H1 (cell line): ENCODE measurements around the gene UQCC3. TPM values are rescaled to one million over a fixed set of nuclear protein-coding genes. Genes with fewer than 3 reads are reported as not detected.

ENCODE experiments used
- CTCF ChIA-PET: fragments of 300-600 bp; sonication (Branson Sonifier 250); formaldehyde crosslinking; loops from one replicate; lab custom pipeline; 2021; ENCODE audit not compliant: partially characterized antibody; lab: Charles Lee
- POLR2A ChIA-PET: fragments of 300-600 bp; sonication (Branson Sonifier 250); formaldehyde crosslinking; loops from one replicate; lab custom pipeline; 2021; ENCODE audit warnings: inconsistent platforms; ENCODE audit not compliant: partially characterized antibody; lab: Charles Lee
- DNase-seq, 2 experiments: peaks; one replicate each; pipeline versions ENCODE4 v3.0.0 to v3.0.0-alpha.2; 2010 to 2022; ENCODE audit warnings: low spot score in 2 of 2, low read depth in 1 of 2, mixed read lengths in 1 of 2
- FAIRE-seq: peaks from 2 replicates; lab custom pipeline; 2011; peaks lifted over from hg19 to GRCh38; lab: Jason Lieb, UNC
- H2AFZ ChIP-seq: 2 replicates; pipeline ENCODE4 v1.8.1; 2012; ENCODE audit warnings: low read length, inconsistent platforms
- H2AK5ac ChIP-seq: 2 replicates; pipeline ENCODE4 v1.6.1; 2013; ENCODE audit warnings: low read depth, low read length
- H2BK120ac ChIP-seq: replicated peaks from 2 replicates; pipeline ENCODE3; 2013; ENCODE audit warnings: low read depth, low read length, inconsistent platforms
- H2BK12ac ChIP-seq: 2 replicates; pipeline ENCODE4 v1.6.1; 2013; ENCODE audit warnings: low read depth, low read length
- H2BK15ac ChIP-seq: 2 replicates; pipeline ENCODE4 v1.6.1; 2013; ENCODE audit warnings: low read length
- H2BK20ac ChIP-seq: 2 replicates; pipeline ENCODE4 v1.6.1; 2013; ENCODE audit warnings: low read length
- H2BK5ac ChIP-seq: 2 replicates; pipeline ENCODE4 v1.6.1; 2013; ENCODE audit warnings: low read depth, low read length
- H3K14ac ChIP-seq: 2 replicates; pipeline ENCODE4 v1.6.1; 2013; ENCODE audit warnings: inconsistent platforms; ENCODE audit not compliant: insufficient read length
- H3K18ac ChIP-seq: 2 replicates; pipeline ENCODE4 v1.6.1; 2013; ENCODE audit warnings: low read length; ENCODE audit errors: extremely low read depth
- H3K23ac ChIP-seq: 2 replicates; pipeline ENCODE4 v1.6.1; 2013; ENCODE audit warnings: inconsistent platforms; ENCODE audit not compliant: insufficient read length
- H3K23me2 ChIP-seq: 2 replicates; pipeline ENCODE4 v1.6.1; 2013; ENCODE audit warnings: low read depth, low read length
- H3K27ac ChIP-seq: 2 replicates; pipeline ENCODE4 v1.6.1; 2011; ENCODE audit warnings: low read depth, low read length, inconsistent platforms
- H3K27me3 ChIP-seq, 4 experiments: replicated peaks in 1 of 4; 1 replicate in 1 of 4; 2 replicates in 3 of 4; pipeline versions ENCODE4 v1.6.1 to v1.8.1; 2011 to 2013; ENCODE audit warnings: low read length in 3 of 4, mild to moderate bottlenecking in 3 of 4, inconsistent platforms in 2 of 4, mixed read lengths in 2 of 4, moderate library complexity in 1 of 4; ENCODE audit not compliant: control insufficient read depth in 3 of 4, insufficient read depth in 3 of 4; ENCODE audit errors: extremely low read depth in 1 of 4
- H3K36me3 ChIP-seq, 4 experiments: 2 replicates each; pipeline versions ENCODE4 v1.6.1 to v1.8.1; 2011 to 2013; ENCODE audit warnings: mild to moderate bottlenecking in 4 of 4, low read length in 3 of 4, moderate library complexity in 2 of 4, control low read depth in 1 of 4, inconsistent platforms in 1 of 4; ENCODE audit not compliant: insufficient read depth in 4 of 4, control insufficient read depth in 2 of 4
- H3K4ac ChIP-seq: replicated peaks from 2 replicates; pipeline ENCODE3; 2013; ENCODE audit warnings: low read length, low read depth, mixed read lengths, inconsistent platforms; ENCODE audit not compliant: insufficient read length
- H3K4me1 ChIP-seq, 4 experiments: replicated peaks in 1 of 4; 1 replicate in 1 of 4; 2 replicates in 3 of 4; pipeline versions ENCODE4 v1.6.1 to v1.8.1; 2011 to 2013; ENCODE audit warnings: low read length in 3 of 4, inconsistent platforms in 2 of 4, mixed read lengths in 1 of 4; ENCODE audit not compliant: insufficient read depth in 4 of 4, control insufficient read depth in 3 of 4
- H3K4me2 ChIP-seq, 2 experiments: 2 replicates each; pipeline versions ENCODE4 v1.6.1 to v1.8.1; 2011 to 2013; ENCODE audit warnings: low read depth in 2 of 2, low read length in 2 of 2, control low read depth in 1 of 2, inconsistent platforms in 1 of 2, mild to moderate bottlenecking in 1 of 2; ENCODE audit not compliant: insufficient read depth in 1 of 2
- H3K4me3 ChIP-seq, 4 experiments: fragments of 200-600, 300-600 bp in 1 of 4; sonication (generic), shearing (Covaris generic), sonication (Bioruptor Twin) in 1 of 4; 2 replicates each; pipeline versions ENCODE4 v1.5.1 to v1.8.1; 2011 to 2016; ENCODE audit warnings: low read length in 4 of 4, low read depth in 3 of 4, control low read depth in 2 of 4, inconsistent platforms in 2 of 4, mild to moderate bottlenecking in 2 of 4, mixed read lengths in 1 of 4, moderate library complexity in 1 of 4; ENCODE audit not compliant: insufficient read depth in 2 of 4; ENCODE audit errors: extremely low read depth in 1 of 4
- H3K56ac ChIP-seq: replicated peaks from 2 replicates; pipeline ENCODE3; 2013; ENCODE audit warnings: low read depth, mild to moderate bottlenecking, mixed read lengths, low read length, inconsistent platforms; ENCODE audit not compliant: insufficient read length
- H3K79me1 ChIP-seq: 2 replicates; pipeline ENCODE4 v1.6.1; 2013; ENCODE audit warnings: low read depth, low read length, control low read depth
- H3K79me2 ChIP-seq, 2 experiments: 2 replicates each; pipeline versions ENCODE4 v1.6.1 to v1.8.1; 2012 to 2013; ENCODE audit warnings: low read length in 2 of 2, mild to moderate bottlenecking in 2 of 2, inconsistent platforms in 1 of 2; ENCODE audit not compliant: insufficient read depth in 2 of 2, control insufficient read depth in 1 of 2
- H3K9ac ChIP-seq, 4 experiments: replicated peaks in 1 of 4; 1 replicate in 1 of 4; 2 replicates in 3 of 4; pipeline versions ENCODE4 v1.6.1 to v1.8.1; 2011 to 2013; ENCODE audit warnings: low read depth in 3 of 4, low read length in 3 of 4, control low read depth in 2 of 4, mild to moderate bottlenecking in 2 of 4, moderate library complexity in 2 of 4, inconsistent platforms in 1 of 4; ENCODE audit errors: extremely low read depth in 1 of 4
- H3K9me3 ChIP-seq, 2 experiments: 2 replicates each; pipeline versions ENCODE4 v1.6.1 to v1.8.1; 2012 to 2013; ENCODE audit warnings: mild to moderate bottlenecking in 2 of 2, moderate library complexity in 2 of 2, control low read depth in 1 of 2, inconsistent platforms in 1 of 2, low read depth in 1 of 2, low read length in 1 of 2, mixed read lengths in 1 of 2; ENCODE audit not compliant: insufficient read depth in 2 of 2
- H4K20me1 ChIP-seq, 2 experiments: replicated peaks in 1 of 2; 2 replicates each; pipeline versions ENCODE3 to v1.8.1; 2011 to 2013; ENCODE audit warnings: inconsistent platforms in 2 of 2, low read length in 2 of 2, mild to moderate bottlenecking in 1 of 2; ENCODE audit not compliant: insufficient read depth in 2 of 2, control insufficient read depth in 1 of 2
- H4K5ac ChIP-seq: 2 replicates; pipeline ENCODE4 v1.6.1; 2013; ENCODE audit warnings: low read length, low read depth, mixed read lengths, inconsistent platforms; ENCODE audit not compliant: insufficient read length
- H4K8ac ChIP-seq: 2 replicates; pipeline ENCODE4 v1.8.0; 2013; ENCODE audit warnings: mild to moderate bottlenecking, moderate library complexity, low read length, inconsistent platforms; ENCODE audit not compliant: insufficient read depth; ENCODE audit errors: extremely low read depth
- H4K91ac ChIP-seq: replicated peaks from 2 replicates; pipeline ENCODE3; 2013; ENCODE audit warnings: low read length, mixed read lengths, inconsistent platforms; ENCODE audit not compliant: insufficient read length
- CEBPB ChIP-seq: IDR thresholded peaks from 2 replicates; pipeline ENCODE4 v1.6.1; 2012; ENCODE audit warnings: low read depth, low read length
- CREB1 ChIP-seq: IDR thresholded peaks from 2 replicates; pipeline ENCODE4 v1.6.1; 2012; ENCODE audit warnings: inconsistent platforms
- EZH2 ChIP-seq: fragments of 200-600 bp; sonication (generic); IDR thresholded peaks from 2 replicates; pipeline ENCODE4 v1.7.1; 2012; ENCODE audit warnings: low read depth, mild to moderate bottlenecking, moderate library complexity, low read length, inconsistent platforms; ENCODE audit not compliant: severe bottlenecking
- JUN ChIP-seq: IDR thresholded peaks from 2 replicates; pipeline ENCODE4 v1.6.1; 2011; ENCODE audit warnings: low read depth, mild to moderate bottlenecking, improper control_type of control experiment, low read length
- KDM4A ChIP-seq: IDR thresholded peaks from one replicate; pipeline ENCODE4 v1.7.1; 2012; ENCODE audit warnings: low read depth, mild to moderate bottlenecking, moderate library complexity, low read length, inconsistent platforms; ENCODE audit not compliant: severe bottlenecking
- RXRA ChIP-seq: IDR thresholded peaks from 2 replicates; pipeline ENCODE4 v1.6.1; 2011; ENCODE audit warnings: low read depth, mild to moderate bottlenecking, low read length, moderate library complexity; ENCODE audit not compliant: insufficient read depth
- SP2 ChIP-seq: IDR thresholded peaks from 2 replicates; pipeline ENCODE4 v1.6.1; 2012; ENCODE audit warnings: mild to moderate bottlenecking, low read length, inconsistent platforms
- SUZ12 ChIP-seq: fragments of 200-600 bp; sonication (generic); IDR thresholded peaks from 2 replicates; pipeline ENCODE4 v1.6.1; 2012; ENCODE audit warnings: mild to moderate bottlenecking, inconsistent platforms, low read length, moderate library complexity, mixed read lengths
- TAF7 ChIP-seq: optimal IDR thresholded peaks from 2 replicates; pipeline ENCODE3; 2011; ENCODE audit warnings: low read depth, mild to moderate bottlenecking, inconsistent platforms, low read length, moderate library complexity, borderline replicate concordance
- TBP ChIP-seq: IDR thresholded peaks from 2 replicates; pipeline ENCODE4 v1.6.1; 2011; ENCODE audit warnings: low read depth, low read length, improper control_type of control experiment
- WGBS, 2 experiments: shearing (Covaris generic) in 1 of 2; methylation state at CpG; one replicate each; pipeline versions ENCODE4 v1.1.6 to v1.1.7; 2013 to 2015; ENCODE audit warnings: low lambda C conversion rate in 2 of 2, mixed read lengths in 2 of 2, inconsistent platforms in 1 of 2, low coverage in 1 of 2, missing lambda C conversion rate in 1 of 2; ENCODE audit not compliant: insufficient replicate concordance in 2 of 2, insufficient coverage in 1 of 2, insufficient read length in 1 of 2; ENCODE audit errors: extremely low coverage in 1 of 2, missing lambda C conversion rate in 1 of 2; 5-methylcytosine and 5-hydroxymethylcytosine counted together
- polyA plus RNA-seq, 7 experiments: library from polyadenylated mRNA; depleted of rRNA in 3 of 7; stranded (reverse) in 5 of 7; unstranded in 2 of 7; fragments of >200 nt in 5 of 7; fragments of 200-250 nt in 2 of 7; gene quantifications; 1 replicate in 5 of 7; 2 replicates in 1 of 7; 4 replicates in 1 of 7; pipeline versions ENCODE4 v1.2.1 to v1.2.3, GENCODE V29; 2011 to 2013; ENCODE audit warnings: missing spikeins in 2 of 7, mixed read lengths in 2 of 7
- total RNA-seq: library from RNA; stranded (reverse); fragmentation: NEBNext Ultra II Directional; extraction: Animal tissue kit (Norgen Biotek cat#: 25700); gene quantifications from 2 replicates; pipeline ENCODE4 v1.2.1, GENCODE V29; 2021

UQCC3 gene
- total and polyA plus RNA-seq, 2 of the 8 experiments (the other 6 are each of a cell fraction or from before 2014, with no cell fraction given), result 14.2 to 15.7 TPM

DNA sequence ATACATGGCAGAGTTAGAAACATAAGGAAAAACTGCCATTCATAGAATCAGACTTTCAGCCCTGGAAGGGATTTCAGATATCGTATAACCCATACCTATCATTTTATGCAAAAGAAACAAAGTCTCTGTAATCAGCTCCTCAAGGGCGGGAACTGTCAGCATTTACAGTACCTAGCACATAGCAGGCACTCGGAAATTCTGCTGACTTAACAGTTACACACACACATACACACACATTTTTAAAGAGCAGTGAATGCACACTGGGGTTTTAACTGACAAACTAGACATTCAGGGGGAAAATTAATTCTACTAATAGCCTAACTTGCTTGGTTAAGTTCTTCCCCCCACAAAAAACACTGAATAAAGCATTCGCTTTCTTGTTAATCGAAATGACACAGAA, 44.7 kb downstream of the UQCC3 start:
- H3K9me3 ChIP-seq, result no peaks in the 10 kb centered on the region
- H2BK15ac ChIP-seq, result no peak overlapping the region
- WGBS, 2 experiments, result 90% methylated on average over 5 of the region's 5 CpGs; no CpG with 5 or more reads in 1 of the 2 experiments
- TF ChIP-seq CREB1 (no peak), TAF7 (no peak), SUZ12 (no peak), SP2 (no peak), TBP (no peak), CEBPB (no peak), EZH2 (no peak), KDM4A (no peak), JUN (no peak), RXRA (no peak)
- H3K56ac ChIP-seq, result no peak overlapping the region
- no peak overlapping the region for H3K4me2 ChIP-seq
- H2BK20ac ChIP-seq, result no peak overlapping the region
- no peaks in the 10 kb centered on the region; the same call in 1 of the 2 replicates for H3K79me1 ChIP-seq
- H4K5ac ChIP-seq, result no peak overlapping the region
- H3K27me3 ChIP-seq, result no peaks in the 10 kb centered on the region; a peak in 1 of 7 replicates
- no peak overlapping the region for H3K9ac ChIP-seq
- H3K23ac ChIP-seq, result no peak overlapping the region
- no peak overlapping the region for H3K27ac ChIP-seq
- H2BK120ac ChIP-seq, result no peak overlapping the region
- no peak overlapping the region for H3K14ac ChIP-seq
- H3K4ac ChIP-seq, result no peak overlapping the region
- no peak overlapping the region for H2BK12ac ChIP-seq
- no peak overlapping the region for H4K91ac ChIP-seq
- DNase-seq (no peak), FAIRE-seq (no peak)
- POLR2A ChIA-PET, result interaction anchor here (1.1 to 61.4 kb wide), 8 partner anchors 8 to 142 kb away, joined by 3 to 2041 read pairs (median 11); partner anchors contain the start of genes BSCL2, C11orf98, CSKMT and EEF1G
- peaks cover 0 to 13% (median 2%) of the 10 kb centered on the region in 4 experiments; a peak in 3 of 7 replicates for H3K4me1 ChIP-seq
- H3K79me2 ChIP-seq, result peaks cover 0 to 19% of the 10 kb centered on the region in 2 experiments; a peak in 2 of 4 replicates
- H4K20me1 ChIP-seq, result peaks cover 0 to 3% of the 10 kb centered on the region in 2 experiments
- H2AFZ ChIP-seq, result no peak overlapping the region
- H2AK5ac ChIP-seq, result no peak overlapping the region
- no peak overlapping the region for H2BK5ac ChIP-seq
- H3K4me3 ChIP-seq, result no peak overlapping the region
- H3K36me3 ChIP-seq, result peaks cover 39 to 97% (median 76%) of the 10 kb centered on the region in 4 experiments
- no peak overlapping the region for H4K8ac ChIP-seq
- no peak overlapping the region for H3K18ac ChIP-seq
- H3K23me2 ChIP-seq, result no peaks in the 10 kb centered on the region
- CTCF ChIA-PET, result interaction anchor here (0.6 to 4.0 kb wide), 9 partner anchors 8 to 497 kb away, joined by 3 to 26 read pairs (median 4); partner anchors contain the start of gene TAF6L
